ENCODE results near the gene LRP1. TPM values are rescaled to one million over a fixed set of nuclear protein-coding genes. Genes with fewer than 3 reads are reported as not detected.

LRP1 gene
- polyA plus RNA-seq, 1 donor (not counting 4 experiments of a cell fraction or from before 2014, with no cell fraction given): 4.9 TPM

DNA sequence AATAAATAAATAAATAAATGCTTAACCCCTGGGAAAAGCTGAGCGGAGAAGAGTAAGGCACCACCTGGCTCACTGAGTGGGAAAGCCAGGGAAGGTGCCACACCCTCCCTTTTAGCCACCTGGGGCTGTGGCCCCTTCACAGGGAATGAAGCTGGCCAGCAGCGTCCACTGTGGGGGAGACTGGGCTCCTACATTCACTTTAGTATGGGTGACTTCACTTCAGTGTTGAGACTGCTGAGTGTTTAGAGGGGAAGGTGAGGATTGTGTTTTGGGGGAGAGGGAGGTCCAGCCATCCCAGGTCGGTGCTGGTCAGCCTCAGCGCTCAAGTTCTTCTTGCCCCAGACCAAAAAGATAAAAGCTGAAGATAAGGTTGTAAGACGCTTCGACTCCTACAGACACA is 37.8 kb upstream of the LRP1 start:
- no peaks in the 10 kb centered on the region for H3K9me1 ChIP-seq (ENCODE audit: control insufficient read depth, extremely low read depth, insufficient read depth, low read length)
- H3K4me3 ChIP-seq (ENCODE audit: control insufficient read depth in 2 of 3, extremely low read depth in 1 of 3, insufficient read depth in 2 of 3, low read depth in 1 of 3, low read length in 3 of 3): peak overlapping the region; percentile 72 to 94 (median 75)
- peak overlapping the region; percentile 80 for H3K4me2 ChIP-seq (ENCODE audit: control insufficient read depth, extremely low read depth, insufficient read depth, low read depth, low read length)
- H3K79me2 ChIP-seq (ENCODE audit: control insufficient read depth, insufficient read depth, low read length): peaks cover 18% of the 10 kb centered on the region
- DNase-seq (ENCODE audit: low read depth, low spot score) (no peak), FAIRE-seq (no peak)
- H3K9me3 ChIP-seq (ENCODE audit: control insufficient read depth, low read depth, low read length): no peaks in the 10 kb centered on the region
- no peak overlapping the region for H2AFZ ChIP-seq (ENCODE audit: control insufficient read depth, low read length)
- no peaks in the 10 kb centered on the region for H3K27me3 ChIP-seq (ENCODE audit: control insufficient read depth, extremely low read depth, insufficient read depth, low read length)
- dilution Hi-C loops (cut with MboI; ENCODE audit: extremely low pct_ligation_motif_present, low sequenced_read_pairs): no loop called here
- TF ChIP-seq EZH2 (IDR thresholded peaks at IDR 0.05; ENCODE audit: low read length) (no peak), CTCF (optimal IDR thresholded peaks at IDR 0.05 in 1 of 3, IDR thresholded peaks at IDR 0.05 in 1 of 3, conservative IDR thresholded peaks at IDR 0.05 in 1 of 3; ENCODE audit: extremely low read depth in 1 of 3, insufficient read depth in 2 of 3, low read length in 3 of 3) (no peak)
- H3K4me1 ChIP-seq (ENCODE audit: control insufficient read depth, extremely low read depth, insufficient read depth, low read length): peaks cover 49% of the 10 kb centered on the region
- peak overlapping the region; percentile 84 for H3K9ac ChIP-seq (ENCODE audit: control insufficient read depth, extremely low read depth, insufficient read depth, low read length)
- H3K27ac ChIP-seq (ENCODE audit: control insufficient read depth, insufficient read depth, low read length): no peak overlapping the region
- peaks cover 8 to 13% of the 10 kb centered on the region in 2 experiments for H3K36me3 ChIP-seq (ENCODE audit: control insufficient read depth in 2 of 2, extremely low read depth in 1 of 2, insufficient read depth in 2 of 2, low read length in 2 of 2)
- H4K20me1 ChIP-seq (ENCODE audit: control insufficient read depth, extremely low read depth, insufficient read depth, low read length): peaks cover 4% of the 10 kb centered on the region

DNA sequence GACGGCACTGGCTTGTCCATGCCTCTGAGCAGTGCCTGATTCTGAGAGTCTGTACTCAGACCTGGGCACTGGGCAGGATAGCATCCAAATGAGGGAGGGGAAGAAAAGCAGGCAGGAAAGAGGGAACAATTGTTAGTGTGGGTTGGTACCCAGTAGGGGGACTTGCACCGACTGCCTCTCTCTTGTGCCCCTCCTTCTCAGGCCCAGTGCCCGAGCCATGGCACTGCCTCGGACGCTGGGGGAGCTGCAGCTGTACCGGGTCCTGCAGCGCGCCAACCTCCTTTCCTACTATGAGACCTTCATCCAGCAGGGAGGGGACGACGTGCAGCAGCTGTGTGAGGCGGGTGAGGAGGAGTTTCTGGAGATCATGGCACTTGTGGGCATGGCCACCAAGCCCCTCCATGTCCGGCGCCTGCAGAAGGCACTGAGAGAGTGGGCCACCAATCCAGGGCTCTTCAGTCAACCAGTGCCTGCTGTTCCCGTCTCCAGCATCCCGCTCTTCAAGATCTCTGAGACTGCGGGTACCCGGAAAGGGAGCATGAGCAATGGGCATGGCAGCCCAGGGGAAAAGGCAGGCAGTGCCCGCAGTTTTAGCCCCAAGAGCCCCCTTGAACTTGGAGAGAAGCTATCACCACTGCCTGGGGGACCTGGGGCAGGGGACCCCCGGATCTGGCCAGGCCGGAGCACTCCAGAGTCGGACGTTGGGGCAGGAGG is 37.2 kb upstream of the LRP1 start:
- peaks cover 9 to 18% of the 10 kb centered on the region in 2 experiments for H3K36me3 ChIP-seq (ENCODE audit: control insufficient read depth in 2 of 2, extremely low read depth in 1 of 2, insufficient read depth in 2 of 2, low read length in 2 of 2)
- no peaks in the 10 kb centered on the region for H3K9me3 ChIP-seq (ENCODE audit: control insufficient read depth, low read depth, low read length)
- dilution Hi-C loops (cut with MboI; ENCODE audit: extremely low pct_ligation_motif_present, low sequenced_read_pairs): no loop called here
- H3K79me2 ChIP-seq (ENCODE audit: control insufficient read depth, insufficient read depth, low read length): peaks cover 18% of the 10 kb centered on the region
- no peak overlapping the region for H3K27ac ChIP-seq (ENCODE audit: control insufficient read depth, insufficient read depth, low read length)
- no peak for DNase-seq (ENCODE audit: low read depth, low spot score)
- no peaks in the 10 kb centered on the region for H3K27me3 ChIP-seq (ENCODE audit: control insufficient read depth, extremely low read depth, insufficient read depth, low read length)
- H2AFZ ChIP-seq (ENCODE audit: control insufficient read depth, low read length): no peak overlapping the region
- TF ChIP-seq CTCF (optimal IDR thresholded peaks at IDR 0.05 in 1 of 3, IDR thresholded peaks at IDR 0.05 in 1 of 3, conservative IDR thresholded peaks at IDR 0.05 in 1 of 3; ENCODE audit: extremely low read depth in 1 of 3, insufficient read depth in 2 of 3, low read length in 3 of 3) (no peak), EZH2 (IDR thresholded peaks at IDR 0.05; ENCODE audit: low read length) (no peak)
- no peaks in the 10 kb centered on the region for H3K9me1 ChIP-seq (ENCODE audit: control insufficient read depth, extremely low read depth, insufficient read depth, low read length)
- H3K4me2 ChIP-seq (ENCODE audit: control insufficient read depth, extremely low read depth, insufficient read depth, low read depth, low read length): peak overlapping the region; percentile 80
- no peak for FAIRE-seq
- H3K9ac ChIP-seq (ENCODE audit: control insufficient read depth, extremely low read depth, insufficient read depth, low read length): peak overlapping the region; percentile 84
- H3K4me3 ChIP-seq (ENCODE audit: control insufficient read depth in 2 of 3, extremely low read depth in 1 of 3, insufficient read depth in 2 of 3, low read depth in 1 of 3, low read length in 3 of 3): peak overlapping the region; percentile 72 to 94 (median 75)
- H4K20me1 ChIP-seq (ENCODE audit: control insufficient read depth, extremely low read depth, insufficient read depth, low read length): peaks cover 4% of the 10 kb centered on the region
- H3K4me1 ChIP-seq (ENCODE audit: control insufficient read depth, extremely low read depth, insufficient read depth, low read length): peaks cover 49% of the 10 kb centered on the region
